ENCODE data around the gene SORCS1. TPM values are rescaled to one million over a fixed set of nuclear protein-coding genes. Genes with fewer than 3 reads are reported as not detected.

SORCS1 gene
- total RNA-seq, 2 experiments from 2014 or later: not detected

- intact Hi-C loops (cut with micrococcal nuclease): no loop called here
- Mint-ChIP-seq H3K36me3 (ENCODE audit: low read depth) (no peaks in the 10 kb centered on the region), H3K27ac (no peak overlapping the region), H3K4me1 (ENCODE audit: low read depth) (no peaks in the 10 kb centered on the region), H3K27me3 (no peaks in the 10 kb centered on the region), H3K4me3 (no peak overlapping the region), H3K9me3 (no peaks in the 10 kb centered on the region)
- CTCF ChIA-PET: no interaction called here
- no peak for TF ChIP-seq CTCF (IDR thresholded peaks at IDR 0.05)
- POLR2A ChIA-PET: no interaction called here
- no peak for DNase-seq
- ATAC-seq: no peak
Observed at GRCh38 chr10:106542461-106542860, 622.0 kb downstream of the SORCS1 start.

GRCh38 chr10:106540645-106541044 is 623.9 kb downstream of the SORCS1 start:
- ATAC-seq: no peak
- Mint-ChIP-seq H3K9me3 (peaks cover 1% of the 10 kb centered on the region), H3K27ac (no peak overlapping the region), H3K4me3 (no peak overlapping the region), H3K36me3 (ENCODE audit: low read depth) (no peaks in the 10 kb centered on the region), H3K4me1 (ENCODE audit: low read depth) (no peaks in the 10 kb centered on the region), H3K27me3 (no peaks in the 10 kb centered on the region)
- ChIA-PET CTCF (interaction anchor here (0.9 kb wide), 1 partner anchor 9 kb away, joined by 3 read pairs; no protein-coding TSS in a partner anchor), POLR2A (no interaction called here)
- DNase-seq: no peak
- no peak for TF ChIP-seq CTCF (IDR thresholded peaks at IDR 0.05)
- intact Hi-C loops (cut with micrococcal nuclease): no loop called here

- TF ChIP-seq CTCF (IDR thresholded peaks at IDR 0.05): no peak
- Mint-ChIP-seq H3K27me3 (no peaks in the 10 kb centered on the region), H3K27ac (no peak overlapping the region), H3K9me3 (peaks cover 1% of the 10 kb centered on the region), H3K36me3 (ENCODE audit: low read depth) (no peaks in the 10 kb centered on the region), H3K4me1 (ENCODE audit: low read depth) (no peaks in the 10 kb centered on the region), H3K4me3 (no peak overlapping the region)
- ChIA-PET CTCF (no interaction called here), POLR2A (no interaction called here)
- ATAC-seq: no peak
- intact Hi-C loops (cut with micrococcal nuclease): no loop called here
- DNase-seq: no peak
Observed at GRCh38 chr10:106537866-106538265, 626.6 kb downstream of the SORCS1 start.

GRCh38 chr10:106535304-106535953 is 629.1 kb downstream of the SORCS1 start:
- ChIA-PET CTCF (no interaction called here), POLR2A (no interaction called here)

GRCh38 chr10:106534441-106534840 is 630.1 kb downstream of the SORCS1 start:
- ChIA-PET POLR2A (no interaction called here), CTCF (no interaction called here)
- DNase-seq (no peak), ATAC-seq (no peak)
- Mint-ChIP-seq H3K4me3 (no peak overlapping the region), H3K27me3 (no peaks in the 10 kb centered on the region), H3K36me3 (ENCODE audit: low read depth) (no peaks in the 10 kb centered on the region), H3K9me3 (peaks cover 1% of the 10 kb centered on the region), H3K4me1 (ENCODE audit: low read depth) (no peaks in the 10 kb centered on the region), H3K27ac (no peak overlapping the region)
- no peak for TF ChIP-seq CTCF (IDR thresholded peaks at IDR 0.05)
- intact Hi-C loops (cut with micrococcal nuclease): no loop called here

More at GRCh38 chr10:106535304-106535953, 629.1 kb downstream of the SORCS1 start:
- Mint-ChIP-seq H3K36me3 (ENCODE audit: low read depth) (no peaks in the 10 kb centered on the region), H3K27me3 (no peaks in the 10 kb centered on the region), H3K4me1 (ENCODE audit: low read depth) (no peaks in the 10 kb centered on the region), H3K27ac (no peak overlapping the region), H3K9me3 (peaks cover 1% of the 10 kb centered on the region), H3K4me3 (no peak overlapping the region)
- TF ChIP-seq CTCF (IDR thresholded peaks at IDR 0.05): no peak
- DNase-seq (no peak), ATAC-seq (no peak)
- intact Hi-C loops (cut with micrococcal nuclease): no loop called here

Data from activated CD8-positive, alpha-beta T cell treated with anti-CD3 and anti-CD28 coated beads for 36 hours (primary cell).